GM18951 (cell line): ENCODE data around the gene BCKDHB.

Experiments used
- POLR2A ChIP-seq: IDR thresholded peaks from 4 replicates; pipeline ENCODE4 v1.6.1; 2011; ENCODE audit warnings: mild to moderate bottlenecking; ENCODE audit not compliant: insufficient read length, insufficient read depth; ENCODE audit errors: extremely low read depth
- in situ Hi-C: fragments of 300-500 bp; cut with MboI; formaldehyde crosslinking; loops from one replicate; pipeline ENCODE4 v1.12.0; 2022; ENCODE audit warnings: low sequenced_read_pairs, mixed read lengths, inconsistent platforms; ENCODE audit not compliant: unreplicated experiment

Gene BCKDHB

GRCh38 chr6:80304014-80304413 is 197.5 kb downstream of the BCKDHB start:
- no peak for TF ChIP-seq POLR2A
- in situ Hi-C loops = no loop called here

- in situ Hi-C loops = no loop called here
Observed at GRCh38 chr6:80314531-80314930, 208.1 kb downstream of the BCKDHB start.

GRCh38 chr6:80316686-80317231 is 210.3 kb downstream of the BCKDHB start:
- in situ Hi-C loops = no loop called here
- TF ChIP-seq POLR2A = no peak

More at GRCh38 chr6:80314531-80314930, 208.1 kb downstream of the BCKDHB start:
- no peak for TF ChIP-seq POLR2A

- no peak for TF ChIP-seq POLR2A
- in situ Hi-C loops = no loop called here
Observed at GRCh38 chr6:80319196-80319595, 212.7 kb downstream of the BCKDHB start.

- in situ Hi-C loops = no loop called here
- TF ChIP-seq POLR2A = no peak
Observed at GRCh38 chr6:80321011-80321410, 214.5 kb downstream of the BCKDHB start.

GRCh38 chr6:80325742-80326141 is 219.3 kb downstream of the BCKDHB start:
- TF ChIP-seq POLR2A = no peak
- in situ Hi-C loops = no loop called here

GRCh38 chr6:80328652-80329051 is 222.2 kb downstream of the BCKDHB start:
- no peak for TF ChIP-seq POLR2A
- in situ Hi-C loops = no loop called here

- in situ Hi-C loops = no loop called here
- TF ChIP-seq POLR2A = no peak
Observed at GRCh38 chr6:80329496-80329895, 223.0 kb downstream of the BCKDHB start.

GRCh38 chr6:80330961-80331360 is 224.5 kb downstream of the BCKDHB start:
- no peak for TF ChIP-seq POLR2A
- in situ Hi-C loops = no loop called here

- in situ Hi-C loops = no loop called here
- TF ChIP-seq POLR2A = no peak
Observed at GRCh38 chr6:80331522-80331921, 225.1 kb downstream of the BCKDHB start.

GRCh38 chr6:80331974-80332373 is 225.5 kb downstream of the BCKDHB start:
- TF ChIP-seq POLR2A = no peak

GRCh38 chr6:80333342-80333741 is 226.9 kb downstream of the BCKDHB start:
- TF ChIP-seq POLR2A = no peak
- in situ Hi-C loops = no loop called here

More at GRCh38 chr6:80331974-80332373, 225.5 kb downstream of the BCKDHB start:
- in situ Hi-C loops = no loop called here

GRCh38 chr6:80335121-80335531 is 228.7 kb downstream of the BCKDHB start:
- in situ Hi-C loops = no loop called here
- no peak for TF ChIP-seq POLR2A

- in situ Hi-C loops = no loop called here
- TF ChIP-seq POLR2A = no peak
Observed at GRCh38 chr6:80336911-80337310, 230.4 kb downstream of the BCKDHB start.
